SK-N-SH treated with all-trans-retinoic acid at 6 μM for 48 hours (cell line): ENCODE results near the gene ISX.

ENCODE experiments used
- ATAC-seq: fragments of 200-7000 bp; cut with Tn5 transposase; 3 replicates; pipeline ENCODE4 v1.9.1; 2020; ENCODE audit warnings: mild to moderate bottlenecking, moderate library complexity
- ARNTL ChIP-seq: fragments of 450-650 bp; formaldehyde crosslinking; IDR thresholded peaks from 2 replicates; pipeline ENCODE4 v1.5.0; 2020; ENCODE audit warnings: low read depth, mild to moderate bottlenecking, moderate library complexity, borderline replicate concordance
- BACH2 ChIP-seq: fragments of 250-450 bp; sonication (Bioruptor Pico); IDR thresholded peaks from 2 replicates; pipeline ENCODE4 v1.9.0; 2021; ENCODE audit warnings: mild to moderate bottlenecking, borderline replicate concordance
- CREB5 ChIP-seq: fragments of 250-450 bp; sonication (Bioruptor Pico); IDR thresholded peaks from 2 replicates; pipeline ENCODE4 v1.5.1; 2020; ENCODE audit warnings: low read depth, mild to moderate bottlenecking, moderate library complexity
- CSDC2 ChIP-seq: fragments of 250-450 bp; sonication (Bioruptor Pico); IDR thresholded peaks from 2 replicates; pipeline ENCODE4 v1.5.0; 2020; ENCODE audit warnings: mild to moderate bottlenecking, moderate library complexity
- CSRNP3 ChIP-seq: fragments of 250-450 bp; sonication (Bioruptor Pico); IDR thresholded peaks from 2 replicates; pipeline ENCODE4 v1.5.1; 2021; ENCODE audit warnings: mild to moderate bottlenecking, moderate library complexity
- ESRRG ChIP-seq: fragments of 250-450 bp; sonication (Bioruptor Pico); IDR thresholded peaks from 2 replicates; pipeline ENCODE4 v1.6.1; 2021; ENCODE audit warnings: mild to moderate bottlenecking
- GLIS3 ChIP-seq: fragments of 250-450 bp; sonication (Bioruptor Pico); IDR thresholded peaks from 2 replicates; pipeline ENCODE4 v1.5.0; 2020; ENCODE audit warnings: mild to moderate bottlenecking, moderate library complexity
- PATZ1 ChIP-seq: fragments of 250-450 bp; sonication (Bioruptor Pico); IDR thresholded peaks from 2 replicates; pipeline ENCODE4 v1.8.0; 2020; ENCODE audit warnings: mild to moderate bottlenecking, moderate library complexity, borderline replicate concordance
- POU6F1 ChIP-seq: fragments of 250-450 bp; sonication (Bioruptor Pico); IDR thresholded peaks from 2 replicates; pipeline ENCODE4 v1.8.0; 2021; ENCODE audit warnings: low read depth, mild to moderate bottlenecking, moderate library complexity, borderline replicate concordance
- PPARA ChIP-seq: fragments of 250-450 bp; sonication (Bioruptor Pico); IDR thresholded peaks from 2 replicates; pipeline ENCODE4 v1.5.0; 2020; ENCODE audit warnings: mild to moderate bottlenecking, borderline replicate concordance
- RARB ChIP-seq: fragments of 250-450 bp; sonication (Bioruptor Pico); IDR thresholded peaks from 2 replicates; pipeline ENCODE4 v1.8.0; 2021; ENCODE audit warnings: mild to moderate bottlenecking, moderate library complexity
- SNAI2 ChIP-seq: fragments of 250-450 bp; sonication (Bioruptor Pico); IDR thresholded peaks from 2 replicates; pipeline ENCODE4 v1.5.0; 2020; ENCODE audit warnings: mild to moderate bottlenecking, moderate library complexity
- TCF4 ChIP-seq: fragments of 250-450 bp; sonication (Bioruptor Pico); IDR thresholded peaks from 2 replicates; pipeline ENCODE4 v1.8.0; 2021; ENCODE audit warnings: mild to moderate bottlenecking, moderate library complexity, borderline replicate concordance
- TOX ChIP-seq: fragments of 250-450 bp; sonication (Bioruptor Pico); IDR thresholded peaks from 2 replicates; pipeline ENCODE4 v1.8.0; 2021; ENCODE audit warnings: mild to moderate bottlenecking, moderate library complexity, borderline replicate concordance
- TSHZ2 ChIP-seq: fragments of 250-450 bp; sonication (Bioruptor Pico); IDR thresholded peaks from 2 replicates; pipeline ENCODE4 v1.5.0; 2020; ENCODE audit warnings: mild to moderate bottlenecking, moderate library complexity
- ZC3H10 ChIP-seq: fragments of 250-450 bp; sonication (Bioruptor Pico); IDR thresholded peaks from 2 replicates; pipeline ENCODE4 v1.5.1; 2021; ENCODE audit warnings: mild to moderate bottlenecking, moderate library complexity
- ZFP3 ChIP-seq: fragments of 250-450 bp; sonication (Bioruptor Pico); IDR thresholded peaks from 2 replicates; pipeline ENCODE4 v1.5.0; 2020; ENCODE audit warnings: mild to moderate bottlenecking, moderate library complexity
- ZFP30 ChIP-seq: fragments of 450-650 bp; formaldehyde crosslinking; IDR thresholded peaks from 2 replicates; pipeline ENCODE4 v1.5.0; 2022; ENCODE audit warnings: mild to moderate bottlenecking, moderate library complexity
- ZNF565 ChIP-seq: fragments of 450-650 bp; formaldehyde crosslinking; conservative IDR thresholded peaks from 2 replicates; pipeline ENCODE4 v1.5.0; 2020; ENCODE audit warnings: low read depth, mild to moderate bottlenecking, moderate library complexity
- ZNF8 ChIP-seq: fragments of 450-650 bp; formaldehyde crosslinking; IDR thresholded peaks from 2 replicates; pipeline ENCODE4 v1.5.0; 2020; ENCODE audit warnings: mild to moderate bottlenecking, moderate library complexity

Gene ISX

GRCh38 chr22:35114131-35114980 lies 48.4 kb downstream of the ISX start (continued):
- no peak for TF ChIP-seq PATZ1 (CRISPR knock-in tag)

- TF ChIP-seq SNAI2 (no peak), CREB5 (CRISPR knock-in tag) (no peak), PATZ1 (CRISPR knock-in tag) (no peak), TSHZ2 (CRISPR knock-in tag) (no peak), TOX (no peak), CSDC2 (CRISPR knock-in tag) (no peak), ESRRG (CRISPR knock-in tag) (no peak), RARB (no peak), ZNF8 (CRISPR knock-in tag) (no peak), ZFP30 (no peak), ZC3H10 (CRISPR knock-in tag) (no peak), CSRNP3 (CRISPR knock-in tag) (no peak), ZFP3 (no peak), ARNTL (no peak), PPARA (no peak), TCF4 (CRISPR knock-in tag) (no peak), GLIS3 (CRISPR knock-in tag) (no peak), ZNF565 (CRISPR knock-in tag) (no peak)
- ATAC-seq = no peak
These were observed 49.6 kb downstream of the ISX start for GRCh38 chr22:35115515-35115914.

GRCh38 chr22:35116269-35116668 lies 50.3 kb downstream of the ISX start:
- ATAC-seq = no peak
- TF ChIP-seq BACH2 (CRISPR knock-in tag) = no peak

GRCh38 chr22:35116817-35117216 lies 50.9 kb downstream of the ISX start:
- no peak for ATAC-seq
- TF ChIP-seq CSDC2 (CRISPR knock-in tag) = no peak
- TF ChIP-seq ZNF565 (CRISPR knock-in tag) = no peak
- TF ChIP-seq ARNTL = no peak
- TF ChIP-seq POU6F1 (CRISPR knock-in tag) = no peak
- no peak for TF ChIP-seq TSHZ2 (CRISPR knock-in tag)
- TF ChIP-seq ZFP30 = no peak
